WERI-Rb-1 (cell line): ENCODE results near the gene POLR2L.

Experiments used
- DNase-seq: peaks from one replicate; pipeline ENCODE4 v3.0.0-alpha.2; 2020
- H3K27ac ChIP-seq: fragments of 250-450 bp; sonication (Bioruptor Pico); 2 replicates; pipeline ENCODE4 v1.5.1; 2020; ENCODE audit warnings: mild to moderate bottlenecking, moderate library complexity
- H3K27me3 ChIP-seq: fragments of 250-450 bp; sonication (Bioruptor Pico); 2 replicates; pipeline ENCODE4 v1.5.1; 2021; ENCODE audit warnings: mild to moderate bottlenecking, low read depth, moderate library complexity; ENCODE audit not compliant: insufficient read depth, severe bottlenecking
- H3K36me3 ChIP-seq: fragments of 250-450 bp; sonication (Bioruptor Pico); 2 replicates; pipeline ENCODE4 v1.5.1; 2020; ENCODE audit warnings: mild to moderate bottlenecking, moderate library complexity
- H3K4me3 ChIP-seq: 2 replicates; pipeline ENCODE4 v1.5.1; 2011; ENCODE audit warnings: low read depth, mild to moderate bottlenecking, control low read depth, low read length
- H3K9me3 ChIP-seq: fragments of 250-450 bp; sonication (Bioruptor Pico); 2 replicates; pipeline ENCODE4 v1.5.1; 2021; ENCODE audit warnings: mild to moderate bottlenecking, moderate library complexity; ENCODE audit not compliant: severe bottlenecking
- CTCF ChIP-seq: IDR thresholded peaks from 2 replicates; pipeline ENCODE4 v1.5.1; 2011; ENCODE audit warnings: low read depth, mild to moderate bottlenecking, control low read depth, inconsistent platforms, low read length

The POLR2L gene

DNA sequence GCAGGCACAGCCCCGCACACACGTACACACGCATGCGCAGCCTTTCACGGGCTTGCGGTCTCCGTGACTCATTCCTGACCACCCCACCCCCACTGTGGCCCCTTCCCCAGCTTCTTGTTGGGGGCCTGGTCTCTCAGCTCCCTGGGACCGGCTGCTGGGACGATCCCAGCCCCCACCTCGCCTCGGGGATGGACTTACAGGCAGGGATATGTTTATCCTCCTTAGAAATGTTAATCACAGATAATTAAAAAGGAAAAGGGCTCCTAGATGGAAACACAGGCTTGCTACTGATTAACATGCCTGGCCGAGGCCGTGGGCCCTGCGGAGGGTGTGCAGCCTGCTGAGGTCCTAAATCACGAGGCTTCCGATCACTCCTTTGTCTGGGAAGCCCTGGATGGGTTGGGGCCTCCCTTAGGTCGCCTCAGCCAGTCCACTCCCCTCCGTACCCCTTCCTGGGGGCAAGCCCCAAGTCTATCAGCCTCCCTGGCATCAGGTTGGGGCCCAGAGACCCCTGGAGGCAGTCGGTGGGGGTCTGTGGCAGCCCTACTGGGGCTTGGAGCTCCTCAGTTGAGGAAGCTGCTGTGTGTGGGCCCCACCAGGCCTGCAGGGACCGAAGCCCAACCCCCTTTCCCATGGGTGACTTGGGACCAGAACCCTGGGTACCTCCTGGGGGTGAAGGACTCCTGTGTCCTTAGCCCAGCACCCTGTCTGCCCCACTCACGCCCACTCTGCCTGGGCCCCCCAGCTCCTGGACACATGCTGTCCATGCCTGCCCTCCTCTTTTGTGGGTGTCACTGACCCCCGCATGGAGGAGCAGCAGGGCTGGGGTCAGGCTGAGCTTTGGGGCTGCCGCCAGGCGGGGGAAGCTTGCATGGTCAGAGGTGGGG, 20.9 kb upstream of the POLR2L start:
- DNase-seq = peak; percentile 63

DNA sequence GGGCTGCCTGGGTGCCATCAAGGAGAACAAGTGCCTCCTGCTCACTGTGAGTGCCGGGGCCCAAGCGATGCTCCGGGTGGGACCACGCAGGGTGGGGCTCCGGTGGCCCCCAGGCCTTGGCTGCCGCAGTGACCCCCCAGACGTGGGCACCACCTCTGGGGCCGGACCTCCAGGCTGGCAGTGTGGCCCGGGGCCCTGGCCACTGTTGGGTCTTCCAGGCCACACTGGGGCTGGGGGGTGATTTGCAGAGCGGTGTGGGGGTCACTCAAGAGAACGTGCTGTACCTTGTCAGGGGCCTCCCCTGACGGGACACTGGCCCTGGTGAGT, 20.3 kb upstream of the POLR2L start:
- peak overlapping the region; percentile 42 for H3K4me3 ChIP-seq
- peak overlapping the region; percentile 82 for H3K27ac ChIP-seq
- H3K36me3 ChIP-seq = peaks cover 22% of the 10 kb centered on the region
- H3K9me3 ChIP-seq = no peaks in the 10 kb centered on the region
- no peaks in the 10 kb centered on the region for H3K27me3 ChIP-seq
- DNase-seq = no peak
- no peak for TF ChIP-seq CTCF

More for the DNA sequence above, 20.9 kb upstream of the POLR2L start:
- H3K4me3 ChIP-seq = peak overlapping the region; percentile 42
- H3K27me3 ChIP-seq = no peaks in the 10 kb centered on the region
- peaks cover 22% of the 10 kb centered on the region for H3K36me3 ChIP-seq
- no peaks in the 10 kb centered on the region for H3K9me3 ChIP-seq
- H3K27ac ChIP-seq = peak overlapping the region; percentile 82
- TF ChIP-seq CTCF = no peak

- Histone ChIP-seq H3K27me3 (no peaks in the 10 kb centered on the region), H3K9me3 (no peaks in the 10 kb centered on the region), H3K36me3 (peaks cover 21% of the 10 kb centered on the region), H3K4me3 (peak overlapping the region; percentile 42), H3K27ac (peak overlapping the region; percentile 82)
- peak; percentile 93 for DNase-seq
- TF ChIP-seq CTCF = no peak
Measured at GRCh38 chr11:862081-862661, 19.8 kb upstream of the POLR2L start.

- Histone ChIP-seq H3K4me3 (no peak overlapping the region), H3K27ac (no peak overlapping the region), H3K36me3 (peaks cover 12% of the 10 kb centered on the region), H3K9me3 (no peaks in the 10 kb centered on the region), H3K27me3 (no peaks in the 10 kb centered on the region)
- no peak for DNase-seq
- no peak for TF ChIP-seq CTCF
Measured at GRCh38 chr11:861105-861479, 18.8 kb upstream of the POLR2L start.

GRCh38 chr11:860234-861104, 18.1 kb upstream of the POLR2L start:
- H3K4me3 ChIP-seq = no peak overlapping the region
- H3K27ac ChIP-seq = peak overlapping the region; percentile 26
- no peak for DNase-seq
- H3K9me3 ChIP-seq = no peaks in the 10 kb centered on the region
- H3K27me3 ChIP-seq = no peaks in the 10 kb centered on the region
- no peak for TF ChIP-seq CTCF
- peaks cover 6% of the 10 kb centered on the region for H3K36me3 ChIP-seq
